Stimulated activated CD4-positive, alpha-beta T cell treated with anti-CD3 and anti-CD28 coated beads, TNF-alpha, amount 100 ng/mL, for 4 hours (primary cell): Measurements from ENCODE around the gene ANKDD1B.
"Not testable (repeated sequence)": the region's sequence is repeated elsewhere in the genome, so short reads cannot be mapped to it uniquely, and the experiment has no call there.

Experiments used
- DNase-seq, 3 experiments: peaks; one replicate each; pipeline ENCODE4 v3.0.0-alpha.2; 2020; ENCODE audit warnings: low read depth in 3 of 3

The ANKDD1B gene

DNA sequence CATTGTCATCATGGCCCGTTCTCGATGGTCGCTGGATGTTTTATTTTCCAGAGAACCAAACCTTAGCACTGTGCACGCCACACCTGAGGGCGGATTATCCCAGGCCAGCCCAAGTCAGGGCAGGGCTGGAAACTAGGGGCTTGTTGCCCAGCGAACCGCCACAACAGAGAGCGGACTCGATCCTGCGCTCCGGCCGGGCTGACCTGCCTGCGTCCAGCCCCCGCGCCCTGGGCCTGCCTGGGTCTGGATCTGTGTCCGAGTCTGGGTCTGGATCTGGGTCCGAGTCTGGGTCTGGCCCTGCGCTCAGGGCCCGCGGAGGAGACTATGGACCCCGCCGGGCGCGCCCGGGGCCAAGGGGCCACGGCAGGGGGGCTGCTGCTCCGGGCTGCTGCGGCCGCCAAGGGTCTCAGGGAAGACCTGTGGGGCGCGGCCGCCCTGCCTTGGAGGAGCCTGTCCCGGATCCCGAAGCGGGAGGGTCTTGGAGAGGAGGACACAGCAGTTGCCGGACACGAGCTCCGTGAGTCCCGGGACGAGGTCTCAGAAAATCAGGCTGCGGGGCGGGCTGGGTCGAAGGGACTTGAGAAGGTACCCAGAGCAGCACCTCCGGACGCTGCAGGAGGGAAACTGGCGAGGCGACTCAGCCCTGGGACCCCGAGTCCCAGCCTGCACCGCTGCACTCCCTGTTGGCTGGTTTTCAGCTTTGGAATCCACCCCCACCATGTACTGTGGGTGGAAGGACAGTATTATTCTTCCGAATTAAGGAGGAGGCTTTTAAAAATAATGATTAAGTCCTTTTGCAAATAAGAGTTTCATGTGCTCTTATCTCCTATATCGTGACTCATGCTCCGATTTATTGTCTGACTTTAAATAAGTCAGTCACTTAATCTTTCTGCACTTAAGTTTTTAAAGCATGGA, at the start of gene ANKDD1B:
Gene ANKDD1B, plus strand, starts transcription at position 143 of the 915 bp plus-strand sequence. Its CDS starts 182 bp downstream, at position 325.
- DNase-seq, result no peak

DNA sequence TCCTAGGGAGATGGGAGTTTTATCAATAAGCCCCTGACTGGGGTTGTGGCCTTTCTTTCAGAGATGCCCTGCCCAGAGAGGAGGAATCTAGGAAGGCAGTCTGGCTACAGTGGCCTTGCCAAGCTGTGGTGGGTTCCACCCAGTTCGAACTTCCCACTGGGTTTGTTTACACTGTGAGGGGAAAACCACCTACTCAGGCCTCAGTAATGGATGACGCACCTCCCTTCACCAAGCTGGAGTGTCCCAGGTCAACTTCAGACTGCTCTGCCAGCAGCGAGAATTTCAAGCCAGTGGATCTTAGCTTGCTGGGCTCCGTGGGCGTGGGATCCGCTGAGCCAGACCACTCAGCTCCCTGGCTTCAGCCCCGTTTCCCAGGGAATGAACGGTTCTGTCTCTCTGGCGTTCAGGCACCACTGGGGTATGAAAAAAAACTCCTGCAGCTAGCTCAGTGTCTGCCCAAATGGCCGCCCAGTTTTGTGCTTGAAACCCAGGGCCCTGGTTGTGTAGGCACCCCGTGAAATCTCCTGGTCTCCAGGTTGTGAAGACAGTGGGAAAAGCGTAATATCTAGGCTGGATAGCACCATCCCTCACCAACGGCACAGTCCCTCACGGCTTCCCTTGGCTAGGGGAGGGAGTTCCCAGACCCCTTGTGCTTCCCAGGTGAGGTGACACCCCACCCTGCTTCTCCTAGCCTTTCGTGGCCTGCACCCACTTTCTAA, 45.1 kb upstream of the ANKDD1B start:
- not testable (repeated sequence) for DNase-seq

- peak; percentile 12 to 35 (median 14) for DNase-seq
Observed at GRCh38 chr5:75566710-75567309, 44.4 kb upstream of the ANKDD1B start.

DNA sequence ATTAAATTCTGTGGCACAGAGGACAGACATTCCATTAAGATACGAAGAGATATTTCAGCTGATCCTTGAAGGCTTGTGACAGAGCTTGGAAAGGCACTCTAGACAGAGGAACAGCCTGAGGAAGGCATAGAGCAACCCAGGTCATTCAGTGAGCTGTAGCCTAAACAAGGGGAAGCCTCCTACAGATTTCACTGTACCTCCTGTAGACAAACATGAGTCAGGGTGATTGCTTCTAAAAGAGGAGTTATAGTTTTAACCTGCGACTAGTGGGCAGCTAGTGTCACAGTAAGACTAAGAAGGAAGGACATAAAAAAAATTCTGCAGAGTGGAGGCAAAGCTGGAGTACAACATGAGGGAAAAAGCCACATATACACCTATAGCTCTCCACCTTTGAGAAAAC, 43.5 kb upstream of the ANKDD1B start:
- DNase-seq, result no peak

DNA sequence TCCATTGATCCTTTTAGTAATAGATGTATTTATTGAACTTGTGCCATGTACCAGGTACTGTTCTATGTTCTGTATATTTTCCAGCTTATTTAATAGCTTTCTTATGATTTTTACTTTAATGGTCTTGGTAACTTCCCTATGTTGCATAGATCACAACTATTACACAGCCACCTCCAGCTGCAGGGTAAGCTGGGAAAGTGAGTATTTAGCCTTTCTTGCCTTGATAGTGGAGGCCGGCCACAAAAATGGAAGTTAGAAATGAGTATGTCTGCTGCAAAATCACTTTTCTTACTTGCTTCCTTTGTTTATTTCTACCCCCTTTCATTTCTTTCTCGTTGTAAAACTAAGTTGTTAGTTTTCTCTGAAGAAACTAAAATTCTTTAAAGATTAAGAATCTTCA, 43.1 kb upstream of the ANKDD1B start:
- no peak for DNase-seq

GRCh38 chr5:75571547-75571946, 39.7 kb upstream of the ANKDD1B start:
- DNase-seq, result no peak

DNA sequence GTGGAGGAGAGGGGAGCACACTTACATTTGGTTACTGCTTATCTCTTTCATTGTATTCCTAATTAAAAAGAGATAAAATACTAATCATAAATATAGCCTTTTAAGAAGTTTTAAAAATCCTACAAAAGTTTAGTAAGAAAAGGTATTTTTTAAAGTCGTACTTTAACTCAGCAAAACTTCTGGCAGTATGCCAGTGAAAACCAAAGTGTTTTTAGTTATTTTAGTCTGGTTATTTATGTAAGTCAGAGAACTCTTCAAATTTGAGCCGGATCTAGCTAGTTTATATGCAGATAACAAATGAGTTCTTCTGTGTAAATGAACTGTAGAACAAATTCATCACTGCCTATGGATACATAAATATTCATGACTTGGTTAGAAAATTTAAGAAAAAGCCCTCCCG, 36.5 kb upstream of the ANKDD1B start:
- DNase-seq, result no peak

DNA sequence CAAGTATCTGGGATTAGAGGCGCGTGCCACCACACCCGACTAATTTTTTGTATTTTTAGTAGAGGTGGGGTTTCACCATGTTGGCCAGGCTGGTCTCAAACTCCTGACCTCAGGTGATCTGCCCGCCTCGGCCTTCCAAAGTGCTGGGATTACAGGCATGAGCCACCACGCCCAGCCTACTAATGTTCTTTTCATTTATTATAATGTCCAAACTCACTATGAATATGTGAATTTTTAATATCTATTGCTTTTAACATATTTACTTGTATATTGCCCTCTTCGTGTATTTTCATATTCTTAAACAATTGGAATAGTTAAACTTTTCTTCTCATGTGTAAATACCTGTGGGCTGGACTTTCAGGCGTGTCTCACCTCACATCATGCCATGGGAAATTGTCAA, 33.0 kb upstream of the ANKDD1B start:
- DNase-seq, result not testable (repeated sequence)

DNA sequence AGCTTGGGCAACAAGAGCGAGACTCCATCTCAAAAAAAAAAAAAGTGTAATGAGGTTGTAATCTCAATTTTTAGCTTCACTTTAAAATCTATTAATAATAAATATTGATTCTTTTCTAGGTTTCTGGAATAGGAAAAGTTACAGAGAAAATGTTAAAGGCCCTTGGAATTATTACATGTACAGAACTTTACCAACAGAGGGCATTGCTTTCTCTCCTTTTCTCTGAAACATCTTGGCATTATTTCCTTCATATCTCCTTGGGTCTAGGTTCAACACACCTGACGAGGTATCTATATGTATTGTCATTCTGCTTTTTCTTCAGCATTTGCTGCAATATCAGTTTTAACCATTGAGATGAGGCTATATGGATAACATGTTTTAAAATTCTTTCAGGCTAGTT, 26.6 kb upstream of the ANKDD1B start:
- DNase-seq, result no peak

DNA sequence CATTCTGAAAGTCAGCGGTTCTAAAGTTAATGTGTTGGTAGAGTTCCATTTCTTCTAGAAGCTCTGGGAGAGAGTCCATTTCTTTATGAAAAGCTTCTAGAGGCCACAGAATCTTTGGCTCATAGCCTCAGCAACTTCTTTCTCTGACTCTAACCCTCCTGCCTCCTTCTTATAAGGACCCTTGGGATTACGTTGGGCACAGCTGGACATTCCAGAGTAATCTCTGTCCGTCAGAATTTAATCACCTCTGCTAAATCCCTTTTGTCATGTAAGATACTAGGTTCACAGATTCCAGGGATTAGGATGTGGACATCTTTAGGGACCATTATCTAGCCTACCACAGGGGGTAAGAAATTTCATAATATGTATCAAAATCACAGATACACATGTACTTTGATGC, 22.6 kb upstream of the ANKDD1B start:
- DNase-seq, result no peak

DNA sequence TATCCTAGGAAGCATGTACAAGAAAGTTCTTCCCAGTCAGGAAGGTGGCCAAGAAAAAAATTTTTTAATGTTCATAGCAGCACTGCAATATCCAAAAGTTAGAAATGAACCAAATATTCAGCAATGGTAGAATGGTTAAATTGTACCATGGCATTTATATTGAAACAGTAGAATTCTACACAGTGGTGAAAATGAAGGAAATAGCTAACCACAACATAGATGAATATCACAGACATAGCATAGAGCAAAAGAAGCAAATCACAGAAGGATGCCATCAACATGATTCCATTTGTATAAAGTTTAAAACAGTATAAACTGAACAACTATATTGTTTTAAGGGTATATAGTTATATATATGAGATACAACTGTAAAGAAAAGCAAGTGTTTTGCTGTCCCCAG, 10.7 kb upstream of the ANKDD1B start:
- DNase-seq, result no peak

DNA sequence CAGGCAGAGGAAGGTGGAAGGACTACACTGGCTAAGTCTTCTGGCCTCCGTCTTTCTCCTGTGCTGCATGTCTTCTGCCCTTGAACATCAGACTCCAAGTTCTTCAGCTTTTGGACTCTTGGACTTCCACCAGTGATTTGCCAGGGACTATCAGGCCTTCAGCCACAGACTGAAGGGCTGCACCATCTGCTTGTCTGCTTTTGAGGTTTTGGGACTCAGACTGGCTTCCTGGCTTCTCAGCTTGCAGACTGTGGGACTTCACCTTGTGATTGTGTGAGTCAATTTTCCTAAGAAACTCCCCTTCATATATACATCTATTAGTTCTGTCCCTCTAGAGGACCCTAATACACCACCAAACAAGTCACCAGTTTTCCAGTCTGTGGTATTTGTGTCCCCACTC, 9.7 kb upstream of the ANKDD1B start:
- no peak for DNase-seq

GRCh38 chr5:75601996-75602395, 9.3 kb upstream of the ANKDD1B start:
- no peak for DNase-seq

DNA sequence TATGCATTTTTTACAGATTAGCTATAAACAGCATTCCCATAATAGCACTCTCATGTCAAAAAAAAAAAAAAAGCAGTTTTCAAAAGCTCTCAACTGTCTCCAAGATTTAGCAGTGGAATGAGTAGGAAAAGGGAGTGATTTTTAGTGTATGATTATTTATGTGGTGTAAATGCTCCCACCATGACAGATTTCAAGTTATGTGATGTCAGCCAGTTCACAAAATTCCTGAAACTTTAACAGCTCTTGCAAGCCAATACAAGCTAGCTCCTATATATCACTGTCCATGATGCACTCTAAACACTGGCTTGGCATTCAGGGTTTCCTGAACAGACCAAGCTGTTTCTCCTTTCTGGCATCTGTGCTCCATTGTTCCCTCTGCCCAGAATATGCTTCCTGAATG, 7.9 kb upstream of the ANKDD1B start:
- no peak for DNase-seq

DNA sequence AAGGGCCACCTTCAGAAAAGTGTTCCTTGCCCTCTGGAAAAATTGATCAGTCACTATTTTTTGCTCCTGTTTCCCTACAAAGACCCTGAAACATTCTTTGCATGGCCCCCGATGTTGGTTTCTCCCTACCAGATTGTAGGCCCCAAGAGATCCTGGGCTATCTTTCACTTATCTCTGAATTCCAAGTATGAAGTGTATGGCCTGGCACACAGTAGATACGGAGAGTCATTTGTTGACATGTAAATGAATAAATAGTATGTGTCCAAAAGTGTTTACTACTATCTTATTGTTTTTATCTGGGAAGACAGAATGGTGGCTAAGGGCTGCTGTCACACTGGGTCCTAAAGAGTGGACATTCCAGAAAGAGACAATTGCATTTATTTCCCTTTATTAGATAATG, 7.4 kb upstream of the ANKDD1B start:
- DNase-seq, result no peak

DNA sequence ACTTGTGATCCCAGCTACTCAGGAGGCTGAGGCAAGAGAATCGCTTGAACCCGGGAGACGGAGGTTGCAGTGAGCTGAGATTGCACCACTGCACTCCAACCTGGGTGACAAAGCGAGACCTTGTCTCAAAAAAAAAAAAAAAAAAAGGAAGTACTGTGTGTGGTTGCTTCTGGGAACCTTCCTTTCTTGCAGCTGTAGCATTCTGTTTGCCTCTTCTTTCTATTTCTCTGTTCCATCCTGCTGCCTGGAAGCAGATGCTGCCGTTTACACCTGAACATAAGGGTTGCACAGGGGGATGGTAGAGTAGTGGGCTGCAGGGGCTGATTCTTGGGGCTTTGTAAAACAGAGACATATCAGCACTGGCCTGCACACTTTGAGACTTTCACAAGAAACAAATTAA, 3.9 kb upstream of the ANKDD1B start:
- DNase-seq, result not testable (repeated sequence)

- DNase-seq, result no peak
Observed at GRCh38 chr5:75608870-75609269, 2.4 kb upstream of the ANKDD1B start.

DNA sequence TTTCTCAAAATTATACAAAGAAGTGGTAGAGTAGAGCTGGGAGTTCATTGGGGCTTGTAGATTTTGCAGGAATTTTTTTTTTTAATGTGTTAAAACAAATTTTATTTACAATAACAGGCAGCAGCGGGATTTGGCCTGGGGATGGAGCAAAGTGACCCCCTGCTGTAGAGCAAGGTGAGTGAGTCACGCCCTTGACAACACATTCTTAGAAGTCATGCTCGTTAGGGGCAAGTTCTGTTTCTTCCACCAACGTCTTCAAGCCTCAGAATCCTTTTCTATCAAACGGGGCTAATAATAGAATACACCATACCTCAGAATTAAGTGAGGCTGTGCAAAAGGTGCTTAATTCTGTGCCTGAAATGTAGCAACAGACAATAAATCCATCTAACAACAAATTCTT, 1.1 kb upstream of the ANKDD1B start:
- no peak for DNase-seq

GRCh38 chr5:75610859-75611310, 368 bp upstream of the ANKDD1B start:
- not testable (repeated sequence) for DNase-seq

DNA sequence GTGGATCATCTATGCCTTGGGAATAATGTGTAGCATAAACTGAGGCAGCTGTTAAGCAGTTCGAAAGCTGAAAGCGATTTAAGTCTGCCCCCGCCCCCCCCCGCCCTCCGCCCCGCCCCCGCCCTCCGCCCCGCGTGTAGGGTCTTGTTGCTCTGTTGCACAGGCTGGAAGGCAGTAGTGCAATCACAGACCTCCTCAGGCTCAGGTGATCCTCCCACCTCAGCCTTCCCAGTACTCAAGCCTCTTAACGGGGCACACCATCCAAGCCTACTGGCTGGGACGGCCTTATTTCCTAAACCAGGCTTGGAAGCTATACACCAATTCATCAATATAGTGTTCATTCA, 945 bp downstream of the ANKDD1B start:
- no peak for DNase-seq

DNA sequence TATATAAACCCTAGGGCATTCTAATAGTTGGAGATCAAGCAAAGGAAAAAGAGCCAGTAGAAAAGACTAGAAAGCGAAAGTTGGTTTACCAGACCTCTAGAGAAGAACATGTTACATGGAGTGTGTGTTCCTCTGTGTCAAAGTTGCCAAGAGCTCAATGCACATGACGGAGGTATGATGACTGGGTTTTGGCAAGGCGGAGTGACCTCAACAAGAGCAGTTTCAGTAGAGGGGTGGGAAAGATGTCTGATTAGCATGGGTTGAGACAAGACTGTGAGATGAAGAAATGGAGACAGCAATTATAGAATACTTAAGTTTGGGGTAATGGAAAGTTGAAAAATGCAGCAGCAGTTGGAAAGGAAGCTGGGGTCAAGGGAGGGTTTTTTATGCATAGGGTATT, 1.6 kb downstream of the ANKDD1B start:
- DNase-seq, result no peak

- no peak for DNase-seq
Observed at GRCh38 chr5:75614176-75614575, 2.9 kb downstream of the ANKDD1B start.
